ENCODE results near the gene PSD.

PSD gene

GRCh38 chr10:102438374-102438773 lies 19.8 kb upstream of the PSD start:
- no peak for DNase-seq (ENCODE audit: low read depth)

- DNase-seq (ENCODE audit: low read depth) = no peak
Observed at GRCh38 chr10:102437515-102437914, 18.9 kb upstream of the PSD start.

- no peak for DNase-seq (ENCODE audit: low read depth)
Observed at GRCh38 chr10:102436312-102436711, 17.7 kb upstream of the PSD start.

- no peak for DNase-seq (ENCODE audit: low read depth)
Observed at GRCh38 chr10:102435529-102436233, 17.1 kb upstream of the PSD start.

GRCh38 chr10:102435133-102435497 lies 16.5 kb upstream of the PSD start:
- no peak for DNase-seq (ENCODE audit: low read depth)

GRCh38 chr10:102434394-102435132 lies 16.0 kb upstream of the PSD start:
- DNase-seq (ENCODE audit: low read depth) = no peak

- DNase-seq (ENCODE audit: low read depth) = no peak
Observed at GRCh38 chr10:102433619-102434046, 15.0 kb upstream of the PSD start.

- DNase-seq (ENCODE audit: low read depth) = peak; percentile 92
Observed at GRCh38 chr10:102432162-102432950, 13.8 kb upstream of the PSD start, which contains the start of gene CUEDC2. CUEDC2 (minus strand) TSS chr10:102432574; CDS start chr10:102425188, 7,386 bp downstream.

- no peak for DNase-seq (ENCODE audit: low read depth)
Observed at GRCh38 chr10:102431452-102432124, 13.0 kb upstream of the PSD start.

GRCh38 chr10:102429468-102429867 lies 10.9 kb upstream of the PSD start:
- no peak for DNase-seq (ENCODE audit: low read depth)

- DNase-seq (ENCODE audit: low read depth) = no peak
Observed at GRCh38 chr10:102426803-102427287, 8.3 kb upstream of the PSD start.

GRCh38 chr10:102425444-102425843 lies 6.9 kb upstream of the PSD start:
- DNase-seq (ENCODE audit: low read depth) = no peak

- DNase-seq (ENCODE audit: low read depth) = no peak
Observed at GRCh38 chr10:102424916-102425315, 6.3 kb upstream of the PSD start.

- DNase-seq (ENCODE audit: low read depth) = no peak
Observed at GRCh38 chr10:102424145-102424544, 5.6 kb upstream of the PSD start.

- DNase-seq (ENCODE audit: low read depth) = no peak
Observed at GRCh38 chr10:102423372-102423968, 4.9 kb upstream of the PSD start.

GRCh38 chr10:102422545-102423129 lies 4.1 kb upstream of the PSD start:
- no peak for DNase-seq (ENCODE audit: low read depth)

- no peak for DNase-seq (ENCODE audit: low read depth)
Observed at GRCh38 chr10:102421757-102422512, 3.4 kb upstream of the PSD start.

- no peak for DNase-seq (ENCODE audit: low read depth)
Observed at GRCh38 chr10:102421507-102421756, 2.8 kb upstream of the PSD start.

- DNase-seq (ENCODE audit: low read depth) = peak; percentile 95
Observed at GRCh38 chr10:102420714-102421506, 2.3 kb upstream of the PSD start, which contains the start of gene FBXL15. FBXL15 (plus strand) TSS chr10:102420836; CDS start chr10:102421130, 294 bp downstream.
